Activated naive CD8-positive, alpha-beta T cell treated with anti-CD3 and anti-CD28 coated beads, Interleukin-2, amount 50 U/mL, for 16 hours (primary cell): ENCODE results near the gene RNF41.
"Not testable (repeated sequence)": the region's sequence is repeated elsewhere in the genome, so short reads cannot be mapped to it uniquely, and the experiment has no call there.

ENCODE experiments used
- DNase-seq: peaks from one replicate; pipeline ENCODE4 v3.0.0-alpha.2; 2020; ENCODE audit warnings: low read depth, low spot score

Gene RNF41

GRCh38 chr12:56221757-56222530 is at the start of gene RNF41:
TSS of gene RNF41 (minus strand) at chr12:56221922. CDS start at chr12:56214047, 7,875 bp downstream.
- peak; percentile 84 for DNase-seq

- no peak for DNase-seq
Observed at GRCh38 chr12:56271031-56271430, 49.3 kb upstream of the RNF41 start.

GRCh38 chr12:56267443-56268071 is 45.8 kb upstream of the RNF41 start:
- no peak for DNase-seq

- DNase-seq = peak; percentile 71
Observed at GRCh38 chr12:56266693-56267442, 45.1 kb upstream of the RNF41 start, which contains the start of gene COQ10A. TSS of gene COQ10A (plus strand) at chr12:56266942. CDS start at chr12:56267119, 177 bp downstream.

GRCh38 chr12:56266068-56266692 is 44.5 kb upstream of the RNF41 start:
- DNase-seq = not testable (repeated sequence)

- not testable (repeated sequence) for DNase-seq
Observed at GRCh38 chr12:56262955-56263354, 41.2 kb upstream of the RNF41 start.

GRCh38 chr12:56261503-56262232 is 39.9 kb upstream of the RNF41 start:
- DNase-seq = no peak

- no peak for DNase-seq
Observed at GRCh38 chr12:56260921-56261320, 39.2 kb upstream of the RNF41 start.

GRCh38 chr12:56260380-56260779 is 38.7 kb upstream of the RNF41 start:
- DNase-seq = no peak

GRCh38 chr12:56258820-56259183 is 37.1 kb upstream of the RNF41 start:
- DNase-seq = no peak

GRCh38 chr12:56258068-56258819 is 36.5 kb upstream of the RNF41 start, which contains the start of gene ANKRD52:
TSS of gene ANKRD52 (minus strand) at chr12:56258384. CDS start at chr12:56258269, 115 bp downstream.
- peak; percentile 59 for DNase-seq

- no peak for DNase-seq
Observed at GRCh38 chr12:56257491-56258067, 35.9 kb upstream of the RNF41 start.

- no peak for DNase-seq
Observed at GRCh38 chr12:56257071-56257470, 35.3 kb upstream of the RNF41 start.

GRCh38 chr12:56256326-56256960 is 34.7 kb upstream of the RNF41 start:
- DNase-seq = no peak

GRCh38 chr12:56255671-56256070 is 33.9 kb upstream of the RNF41 start:
- DNase-seq = no peak

- no peak for DNase-seq
Observed at GRCh38 chr12:56253091-56253490, 31.4 kb upstream of the RNF41 start.

GRCh38 chr12:56252649-56253048 is 30.9 kb upstream of the RNF41 start:
- DNase-seq = no peak

- DNase-seq = no peak
Observed at GRCh38 chr12:56248711-56249110, 27.0 kb upstream of the RNF41 start.

GRCh38 chr12:56247923-56248322 is 26.2 kb upstream of the RNF41 start:
- no peak for DNase-seq

- DNase-seq = no peak
Observed at GRCh38 chr12:56244494-56244893, 22.8 kb upstream of the RNF41 start.
